HG03575 (cell line): ENCODE measurements around the gene SETD2.

Experiments used
- ATAC-seq: cut with Tn5 transposase; IDR thresholded peaks from one replicate; pipeline ENCODE4 v1.9.1; 2021; ENCODE audit not compliant: unreplicated experiment, insufficient number of reproducible peaks, low FRiP score; ENCODE audit errors: extremely low read depth

Gene SETD2

GRCh38 chr3:46977811-46978195 is 186.1 kb downstream of the SETD2 start:
- ATAC-seq, result no peak

DNA sequence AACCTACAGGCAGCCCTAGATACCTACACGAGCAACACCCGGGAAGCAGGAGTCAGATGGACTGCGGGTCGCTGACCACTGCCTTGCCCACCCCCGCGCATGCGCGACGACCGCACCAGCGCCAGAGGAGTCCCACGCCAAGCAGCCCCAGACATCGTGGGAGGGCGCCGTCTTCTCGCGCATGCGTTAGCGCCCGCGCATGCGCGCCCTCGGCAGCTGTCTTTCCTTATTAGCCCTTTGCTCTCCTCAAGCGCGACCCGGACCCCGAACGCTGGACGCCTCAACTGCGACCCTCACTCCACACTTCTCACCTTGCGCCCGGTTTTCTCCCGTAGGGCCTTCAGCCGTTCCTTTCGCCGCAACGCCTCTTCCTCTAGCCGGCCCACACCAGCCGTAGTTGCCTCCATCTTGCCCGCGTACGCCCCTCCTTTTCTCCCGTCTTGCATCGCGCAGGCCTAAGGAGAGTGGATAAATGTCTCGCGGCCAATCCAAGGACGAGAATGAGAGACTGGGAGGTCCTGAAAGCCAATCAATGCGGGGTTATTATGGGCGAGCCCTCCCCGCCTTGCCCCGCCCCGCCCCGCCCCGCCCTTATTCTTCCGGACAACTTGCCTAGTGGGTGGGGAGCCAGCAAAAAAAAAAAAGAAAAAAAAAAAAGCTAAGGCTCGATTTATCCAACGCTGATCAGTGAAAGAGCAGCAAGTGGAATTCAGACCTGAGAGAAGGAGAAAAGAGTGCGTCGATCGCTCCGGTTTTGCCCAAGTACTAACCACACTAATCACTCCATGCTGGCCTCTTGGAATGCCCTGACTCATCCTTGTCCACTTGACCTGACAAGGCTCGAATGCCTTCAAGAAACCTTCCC is 187.4 kb downstream of the SETD2 start, which contains the start of gene CCDC12:
Gene CCDC12 (minus strand): TSS at position 420 of the 865 bp plus-strand sequence. CDS start 13 bp downstream, at position 407.
- ATAC-seq, result no peak

DNA sequence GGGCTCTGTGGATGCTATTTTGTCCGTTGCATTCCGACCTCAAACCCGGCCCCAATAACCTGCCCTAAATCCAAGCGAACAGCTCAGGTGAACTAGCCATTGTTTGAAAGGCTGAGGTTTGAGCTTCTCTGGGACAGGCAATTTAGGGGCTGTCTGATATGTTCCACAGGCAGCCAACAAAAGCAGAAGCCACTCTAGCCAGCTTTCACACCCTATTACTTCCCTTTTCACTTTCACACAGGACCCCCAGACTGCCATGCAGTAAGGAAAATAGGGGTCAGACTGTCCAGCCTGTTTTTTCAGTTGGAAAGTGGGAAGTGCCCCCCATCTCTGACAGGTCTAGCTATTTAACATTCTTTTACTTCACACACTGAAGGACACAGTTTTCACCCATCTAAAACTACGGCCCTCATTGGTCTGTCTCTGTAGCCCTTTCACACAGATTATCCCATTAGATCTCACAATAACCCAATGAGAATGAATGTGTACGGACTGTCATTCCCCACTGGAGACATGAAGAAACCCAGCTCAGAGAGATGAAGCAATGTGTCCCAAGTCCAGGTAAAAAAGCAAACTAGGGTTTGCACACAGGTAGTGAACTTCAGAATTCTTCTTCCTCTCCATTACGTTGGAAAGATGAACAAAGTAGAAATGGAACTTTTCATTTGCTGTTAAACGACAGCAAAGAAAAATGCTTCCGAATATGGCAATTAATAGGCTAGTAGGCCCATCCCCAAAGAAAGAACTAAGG is 189.3 kb downstream of the SETD2 start:
- ATAC-seq, result no peak

- no peak for ATAC-seq
Measured at GRCh38 chr3:46972396-46972795, 191.5 kb downstream of the SETD2 start.

DNA sequence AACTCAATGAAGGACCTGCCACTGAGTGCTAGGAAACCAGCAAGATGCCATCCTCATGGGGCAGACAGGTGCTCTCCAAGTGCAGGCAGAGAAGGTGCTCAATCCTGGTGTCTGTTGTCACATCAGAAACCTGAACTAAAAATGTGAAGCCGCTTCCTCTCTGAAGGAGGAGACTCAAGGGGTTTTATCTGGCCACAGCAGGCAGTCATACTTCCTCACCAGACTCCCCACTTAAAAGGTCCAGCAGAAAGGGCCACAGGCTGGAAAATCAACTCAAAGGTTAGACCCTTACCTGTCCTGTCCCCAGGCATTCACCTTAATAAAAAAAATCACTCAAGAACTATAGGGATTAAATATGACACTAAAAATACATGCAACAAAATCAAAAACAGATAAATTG is 192.2 kb downstream of the SETD2 start:
- ATAC-seq, result no peak

GRCh38 chr3:46971151-46971550 is 192.8 kb downstream of the SETD2 start:
- no peak for ATAC-seq

DNA sequence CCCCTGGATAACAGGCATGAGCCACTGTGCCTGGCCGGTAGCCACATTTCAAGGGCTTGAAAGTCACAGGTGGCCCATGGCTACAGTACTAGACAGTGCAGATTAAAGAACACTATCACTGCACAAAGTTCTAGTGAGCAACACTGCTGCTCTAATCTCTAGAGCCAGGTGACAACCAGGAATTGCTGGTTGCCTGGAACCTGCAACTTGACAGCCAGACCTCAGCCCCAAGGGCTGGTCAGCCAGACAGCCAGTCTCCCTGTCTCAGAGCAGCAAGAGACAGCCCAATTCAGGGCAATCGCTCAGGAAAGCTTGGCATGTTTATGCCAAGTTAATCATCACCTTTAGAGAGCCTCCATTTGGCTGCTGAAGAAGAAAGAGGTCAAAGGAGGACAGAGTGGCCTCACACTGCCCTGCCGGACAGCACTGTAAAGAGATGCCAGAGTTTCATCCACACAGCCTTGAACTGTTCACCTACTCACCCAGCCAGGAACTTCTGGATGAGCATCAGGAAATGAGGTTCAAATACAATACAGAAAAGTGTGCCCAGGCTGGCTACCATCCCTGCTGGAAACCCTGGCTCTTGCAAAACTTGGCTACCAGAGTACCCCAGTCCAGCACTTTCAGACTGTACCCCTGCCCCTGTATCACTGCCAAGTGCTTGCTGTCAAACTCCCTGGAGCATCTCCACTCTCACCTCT is 193.4 kb downstream of the SETD2 start:
- ATAC-seq, result no peak

- ATAC-seq, result no peak
Measured at GRCh38 chr3:46968783-46969428, 195.0 kb downstream of the SETD2 start.

DNA sequence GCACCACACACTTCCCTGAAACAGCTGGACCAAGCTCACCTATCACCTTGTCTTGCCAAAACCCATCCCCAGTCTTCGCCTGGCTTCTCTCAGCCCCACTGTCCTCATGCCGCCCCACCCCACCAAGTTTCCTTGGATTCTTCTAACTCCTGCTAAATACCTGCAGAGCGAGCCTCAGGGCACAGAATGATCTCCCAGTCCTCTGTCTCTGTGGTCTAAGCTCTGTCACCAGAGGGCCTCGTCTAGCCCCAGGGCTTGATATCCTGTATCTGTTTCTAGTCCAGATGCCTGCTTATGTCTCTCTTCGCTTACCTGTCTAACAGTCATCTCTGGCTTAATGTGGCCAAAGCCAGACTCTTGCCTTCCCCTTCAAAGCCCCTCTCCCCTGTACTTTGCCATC is 197.1 kb downstream of the SETD2 start:
- no peak for ATAC-seq
